K562 (cell line): ENCODE measurements around the gene GCK. TPM values are rescaled to one million over a fixed set of nuclear protein-coding genes. Genes with fewer than 3 reads are reported as not detected.

Experiments used
- ARHGAP35 ChIP-seq: fragments of 450-650 bp; IDR thresholded peaks from 2 replicates; pipeline ENCODE4 v1.6.1; 2018; ENCODE audit not compliant: partially characterized antibody
- BRF1 ChIP-seq: IDR thresholded peaks from 3 replicates; pipeline ENCODE4 v1.6.1; 2011; ENCODE audit warnings: borderline replicate concordance, mild to moderate bottlenecking; ENCODE audit not compliant: insufficient read length; ENCODE audit errors: extremely low read depth
- E2F3 ChIP-seq: fragments of 250-450 bp; sonication (Bioruptor Pico); IDR thresholded peaks from 2 replicates; pipeline ENCODE4 v1.4.0; 2020; ENCODE audit warnings: mild to moderate bottlenecking
- MYC ChIP-seq, 2 experiments: fragments of 250-450 bp in 1 of 2; sonication (Bioruptor Pico) in 1 of 2; IDR thresholded peaks; 2 replicates each; pipeline versions ENCODE4 v1.5.1 to v1.6.1; 2012 to 2021; ENCODE audit warnings: low read depth in 2 of 2, borderline replicate concordance in 1 of 2, improper control_type of control experiment in 1 of 2, low read length in 1 of 2, mild to moderate bottlenecking in 1 of 2, moderate library complexity in 1 of 2
- PHTF2 ChIP-seq: fragments of 250-450 bp; sonication (Bioruptor Pico); IDR thresholded peaks from 2 replicates; pipeline ENCODE4 v1.5.0; 2021; ENCODE audit warnings: mild to moderate bottlenecking
- POLR2A ChIP-seq: fragments of 450-650 bp; conservative IDR thresholded peaks from 2 replicates; pipeline ENCODE4 v1.6.1; 2016
- STAT5A ChIP-seq: IDR thresholded peaks from 2 replicates; pipeline ENCODE4 v1.6.1; 2012; ENCODE audit warnings: low read length, inconsistent platforms, borderline replicate concordance
- TARDBP ChIP-seq: fragments of 450-650 bp; IDR thresholded peaks from 2 replicates; pipeline ENCODE4 v1.6.1; 2016
- ZEB2 ChIP-seq: fragments of 450-650 bp; IDR thresholded peaks from 2 replicates; pipeline ENCODE4 v1.6.1; 2016
- ZNF263 ChIP-seq: sonication (generic); formaldehyde crosslinking; IDR thresholded peaks from 2 replicates; pipeline ENCODE4 v1.8.0; 2022; ENCODE audit warnings: mild to moderate bottlenecking, missing genetic modification reagents, borderline replicate concordance
- ZNF354B ChIP-seq: fragments of 250-450 bp; sonication (Bioruptor Pico); IDR thresholded peaks from 2 replicates; pipeline ENCODE4 v1.4.0; 2020
- ZNF778 ChIP-seq: fragments of 450-650 bp; formaldehyde crosslinking; IDR thresholded peaks from 2 replicates; pipeline ENCODE4 v1.4.0; 2020; ENCODE audit warnings: mild to moderate bottlenecking, moderate library complexity
- polyA plus RNA-seq, 8 experiments: library from polyadenylated mRNA; depleted of rRNA in 4 of 8; stranded (reverse) in 5 of 8; unstranded in 3 of 8; fragments of >200 nt; fragmentation: Nextera tagmentation in 2 of 8; fragmentation: Illumina TruSeq in 1 of 8; extraction: Ambion mirVana in 2 of 8; extraction: Trizol in 1 of 8; gene quantifications; 2 replicates each; pipeline versions ENCODE4 v1.2.1 to v1.2.3, GENCODE V29; 2011 to 2014; ENCODE audit warnings: inconsistent platforms in 1 of 8, missing spikeins in 1 of 8
- total RNA-seq, 7 experiments: library from RNA; depleted of rRNA in 6 of 7; stranded (reverse); fragments of >200 nt in 6 of 7; fragmentation: Illumina TruSeq in 2 of 7; extraction: Trizol in 2 of 7; gene quantifications; 2 replicates each; pipeline versions ENCODE4 v1.2.1 to v1.2.3, GENCODE V29; 2011 to 2021; ENCODE audit warnings: low replicate concordance in 1 of 7
- TF ChIP-seq, protein P1 (sequence below): fragments of 450-650 bp; formaldehyde crosslinking; IDR thresholded peaks from 2 replicates; pipeline ENCODE4 v1.4.0; 2020; ENCODE audit warnings: mild to moderate bottlenecking, moderate library complexity
- TF ChIP-seq, protein P2 (sequence below), 2 experiments: fragments of 450-650 bp in 1 of 2; IDR thresholded peaks; 2 replicates each; pipeline ENCODE4 v1.6.1; 2011 to 2017; ENCODE audit warnings: low read depth in 2 of 2, antibody characterized with exemption in 1 of 2, borderline replicate concordance in 1 of 2, low read length in 1 of 2, mild to moderate bottlenecking in 1 of 2, mixed read lengths in 1 of 2; ENCODE audit not compliant: control insufficient read depth in 1 of 2
- TF ChIP-seq, protein P3 (sequence below): sonication (generic); formaldehyde crosslinking; IDR thresholded peaks from 2 replicates; pipeline ENCODE4 v1.8.0; 2022; ENCODE audit warnings: missing genetic modification reagents, mild to moderate bottlenecking, borderline replicate concordance
- TF ChIP-seq, protein P4 (sequence below): fragments of 450-650 bp; IDR thresholded peaks from one replicate; pipeline ENCODE4 v1.6.1; 2018; ENCODE audit warnings: mild to moderate bottlenecking, moderate library complexity; ENCODE audit not compliant: partially characterized antibody
- TF ChIP-seq, protein P5 (sequence below): IDR thresholded peaks from 2 replicates; pipeline ENCODE4 v1.6.1; 2011; ENCODE audit not compliant: insufficient read length; ENCODE audit errors: extremely low read depth
- TF ChIP-seq, protein P6 (sequence below): sonication (generic); formaldehyde crosslinking; IDR thresholded peaks from 2 replicates; pipeline ENCODE4 v1.8.1; 2023; ENCODE audit warnings: mild to moderate bottlenecking, missing genetic modification reagents

The GCK gene
- total and polyA plus RNA-seq, 9 of the 15 experiments (the other 6 are each of a cell fraction or from before 2014, with no cell fraction given) = 0.11 to 0.55 (median 0.16) TPM; not detected in 3

DNA sequence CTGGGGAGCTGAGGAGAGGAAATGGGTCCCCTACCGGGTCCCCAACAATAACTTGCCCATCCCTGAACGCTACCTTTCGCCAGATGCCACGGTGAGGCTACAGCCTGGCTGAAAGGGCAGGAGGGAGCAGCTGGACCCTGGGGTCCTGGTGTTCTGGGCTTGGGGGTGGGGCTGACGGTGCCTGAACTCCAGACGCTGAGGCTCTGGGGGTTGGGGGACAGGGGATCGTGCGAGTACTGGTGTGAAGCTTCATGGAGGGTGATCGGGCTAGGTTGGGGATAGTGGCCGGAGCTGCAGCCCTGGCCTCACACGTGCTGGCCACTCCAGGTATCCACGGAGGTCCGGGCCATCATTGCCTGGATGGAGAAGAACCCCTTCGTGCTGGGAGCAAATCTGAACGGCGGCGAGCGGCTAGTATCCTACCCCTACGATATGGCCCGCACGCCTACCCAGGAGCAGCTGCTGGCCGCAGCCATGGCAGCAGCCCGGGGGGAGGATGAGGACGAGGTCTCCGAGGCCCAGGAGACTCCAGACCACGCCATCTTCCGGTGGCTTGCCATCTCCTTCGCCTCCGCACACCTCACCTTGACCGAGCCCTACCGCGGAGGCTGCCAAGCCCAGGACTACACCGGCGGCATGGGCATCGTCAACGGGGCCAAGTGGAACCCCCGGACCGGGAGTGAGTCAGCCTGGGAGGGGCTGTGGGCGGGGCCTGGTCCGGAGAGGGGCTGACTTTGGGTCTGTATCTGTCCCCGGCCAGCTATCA is 76.8 kb downstream of the GCK start (continued):
- TF ChIP-seq, protein P1, sequence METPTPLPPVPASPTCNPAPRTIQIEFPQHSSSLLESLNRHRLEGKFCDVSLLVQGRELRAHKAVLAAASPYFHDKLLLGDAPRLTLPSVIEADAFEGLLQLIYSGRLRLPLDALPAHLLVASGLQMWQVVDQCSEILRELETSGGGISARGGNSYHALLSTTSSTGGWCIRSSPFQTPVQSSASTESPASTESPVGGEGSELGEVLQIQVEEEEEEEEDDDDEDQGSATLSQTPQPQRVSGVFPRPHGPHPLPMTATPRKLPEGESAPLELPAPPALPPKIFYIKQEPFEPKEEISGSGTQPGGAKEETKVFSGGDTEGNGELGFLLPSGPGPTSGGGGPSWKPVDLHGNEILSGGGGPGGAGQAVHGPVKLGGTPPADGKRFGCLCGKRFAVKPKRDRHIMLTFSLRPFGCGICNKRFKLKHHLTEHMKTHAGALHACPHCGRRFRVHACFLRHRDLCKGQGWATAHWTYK (CRISPR knock-in tag) = no peak
- TF ChIP-seq, protein P2, sequence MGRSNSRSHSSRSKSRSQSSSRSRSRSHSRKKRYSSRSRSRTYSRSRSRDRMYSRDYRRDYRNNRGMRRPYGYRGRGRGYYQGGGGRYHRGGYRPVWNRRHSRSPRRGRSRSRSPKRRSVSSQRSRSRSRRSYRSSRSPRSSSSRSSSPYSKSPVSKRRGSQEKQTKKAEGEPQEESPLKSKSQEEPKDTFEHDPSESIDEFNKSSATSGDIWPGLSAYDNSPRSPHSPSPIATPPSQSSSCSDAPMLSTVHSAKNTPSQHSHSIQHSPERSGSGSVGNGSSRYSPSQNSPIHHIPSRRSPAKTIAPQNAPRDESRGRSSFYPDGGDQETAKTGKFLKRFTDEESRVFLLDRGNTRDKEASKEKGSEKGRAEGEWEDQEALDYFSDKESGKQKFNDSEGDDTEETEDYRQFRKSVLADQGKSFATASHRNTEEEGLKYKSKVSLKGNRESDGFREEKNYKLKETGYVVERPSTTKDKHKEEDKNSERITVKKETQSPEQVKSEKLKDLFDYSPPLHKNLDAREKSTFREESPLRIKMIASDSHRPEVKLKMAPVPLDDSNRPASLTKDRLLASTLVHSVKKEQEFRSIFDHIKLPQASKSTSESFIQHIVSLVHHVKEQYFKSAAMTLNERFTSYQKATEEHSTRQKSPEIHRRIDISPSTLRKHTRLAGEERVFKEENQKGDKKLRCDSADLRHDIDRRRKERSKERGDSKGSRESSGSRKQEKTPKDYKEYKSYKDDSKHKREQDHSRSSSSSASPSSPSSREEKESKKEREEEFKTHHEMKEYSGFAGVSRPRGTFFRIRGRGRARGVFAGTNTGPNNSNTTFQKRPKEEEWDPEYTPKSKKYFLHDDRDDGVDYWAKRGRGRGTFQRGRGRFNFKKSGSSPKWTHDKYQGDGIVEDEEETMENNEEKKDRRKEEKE (IDR thresholded peaks at IDR 0.05; ENCODE audit: borderline replicate concordance in 1 of 2, control insufficient read depth in 1 of 2, low read depth in 2 of 2, low read length in 1 of 2) = peak in 1 of 2 experiments; percentile 88; a peak in 2 of 4 replicates
- TF ChIP-seq STAT5A (no peak), ZNF263 (peak; percentile 25; the same call in 1 of the 2 replicates), ZEB2 (no peak), E2F3 (no peak), MYC (IDR thresholded peaks at IDR 0.05; ENCODE audit: low read depth, low read length) (no peak), MYC (CRISPR knock-in tag; IDR thresholded peaks at IDR 0.05; ENCODE audit: borderline replicate concordance, low read depth) (no peak), ZNF778 (CRISPR knock-in tag) (no peak), ZNF354B (no peak), BRF1 (no peak), PHTF2 (CRISPR knock-in tag) (no peak), TARDBP (no peak), ARHGAP35 (no peak), POLR2A (peak; percentile 53; the same call in 1 of the 2 replicates)
- TF ChIP-seq, protein P3, sequence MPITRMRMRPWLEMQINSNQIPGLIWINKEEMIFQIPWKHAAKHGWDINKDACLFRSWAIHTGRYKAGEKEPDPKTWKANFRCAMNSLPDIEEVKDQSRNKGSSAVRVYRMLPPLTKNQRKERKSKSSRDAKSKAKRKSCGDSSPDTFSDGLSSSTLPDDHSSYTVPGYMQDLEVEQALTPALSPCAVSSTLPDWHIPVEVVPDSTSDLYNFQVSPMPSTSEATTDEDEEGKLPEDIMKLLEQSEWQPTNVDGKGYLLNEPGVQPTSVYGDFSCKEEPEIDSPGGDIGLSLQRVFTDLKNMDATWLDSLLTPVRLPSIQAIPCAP (CRISPR knock-in tag) = no peak
- TF ChIP-seq, protein P4, sequence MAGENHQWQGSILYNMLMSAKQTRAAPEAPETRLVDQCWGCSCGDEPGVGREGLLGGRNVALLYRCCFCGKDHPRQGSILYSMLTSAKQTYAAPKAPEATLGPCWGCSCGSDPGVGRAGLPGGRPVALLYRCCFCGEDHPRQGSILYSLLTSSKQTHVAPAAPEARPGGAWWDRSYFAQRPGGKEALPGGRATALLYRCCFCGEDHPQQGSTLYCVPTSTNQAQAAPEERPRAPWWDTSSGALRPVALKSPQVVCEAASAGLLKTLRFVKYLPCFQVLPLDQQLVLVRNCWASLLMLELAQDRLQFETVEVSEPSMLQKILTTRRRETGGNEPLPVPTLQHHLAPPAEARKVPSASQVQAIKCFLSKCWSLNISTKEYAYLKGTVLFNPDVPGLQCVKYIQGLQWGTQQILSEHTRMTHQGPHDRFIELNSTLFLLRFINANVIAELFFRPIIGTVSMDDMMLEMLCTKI = no peak
- TF ChIP-seq, protein P5, sequence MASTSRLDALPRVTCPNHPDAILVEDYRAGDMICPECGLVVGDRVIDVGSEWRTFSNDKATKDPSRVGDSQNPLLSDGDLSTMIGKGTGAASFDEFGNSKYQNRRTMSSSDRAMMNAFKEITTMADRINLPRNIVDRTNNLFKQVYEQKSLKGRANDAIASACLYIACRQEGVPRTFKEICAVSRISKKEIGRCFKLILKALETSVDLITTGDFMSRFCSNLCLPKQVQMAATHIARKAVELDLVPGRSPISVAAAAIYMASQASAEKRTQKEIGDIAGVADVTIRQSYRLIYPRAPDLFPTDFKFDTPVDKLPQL = no peak
- TF ChIP-seq, protein P6, sequence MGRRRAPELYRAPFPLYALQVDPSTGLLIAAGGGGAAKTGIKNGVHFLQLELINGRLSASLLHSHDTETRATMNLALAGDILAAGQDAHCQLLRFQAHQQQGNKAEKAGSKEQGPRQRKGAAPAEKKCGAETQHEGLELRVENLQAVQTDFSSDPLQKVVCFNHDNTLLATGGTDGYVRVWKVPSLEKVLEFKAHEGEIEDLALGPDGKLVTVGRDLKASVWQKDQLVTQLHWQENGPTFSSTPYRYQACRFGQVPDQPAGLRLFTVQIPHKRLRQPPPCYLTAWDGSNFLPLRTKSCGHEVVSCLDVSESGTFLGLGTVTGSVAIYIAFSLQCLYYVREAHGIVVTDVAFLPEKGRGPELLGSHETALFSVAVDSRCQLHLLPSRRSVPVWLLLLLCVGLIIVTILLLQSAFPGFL (CRISPR knock-in tag) = no peak
